ENCODE measurements around the gene RASSF1. TPM values are rescaled to one million over a fixed set of nuclear protein-coding genes. Genes with fewer than 3 reads are reported as not detected.

The RASSF1 gene
- total and polyA plus RNA-seq, 10 of the 15 experiments (the other 5 are each of a cell fraction or from before 2014, with no cell fraction given) = 4.4 to 59.6 (median 37.2) TPM

DNA sequence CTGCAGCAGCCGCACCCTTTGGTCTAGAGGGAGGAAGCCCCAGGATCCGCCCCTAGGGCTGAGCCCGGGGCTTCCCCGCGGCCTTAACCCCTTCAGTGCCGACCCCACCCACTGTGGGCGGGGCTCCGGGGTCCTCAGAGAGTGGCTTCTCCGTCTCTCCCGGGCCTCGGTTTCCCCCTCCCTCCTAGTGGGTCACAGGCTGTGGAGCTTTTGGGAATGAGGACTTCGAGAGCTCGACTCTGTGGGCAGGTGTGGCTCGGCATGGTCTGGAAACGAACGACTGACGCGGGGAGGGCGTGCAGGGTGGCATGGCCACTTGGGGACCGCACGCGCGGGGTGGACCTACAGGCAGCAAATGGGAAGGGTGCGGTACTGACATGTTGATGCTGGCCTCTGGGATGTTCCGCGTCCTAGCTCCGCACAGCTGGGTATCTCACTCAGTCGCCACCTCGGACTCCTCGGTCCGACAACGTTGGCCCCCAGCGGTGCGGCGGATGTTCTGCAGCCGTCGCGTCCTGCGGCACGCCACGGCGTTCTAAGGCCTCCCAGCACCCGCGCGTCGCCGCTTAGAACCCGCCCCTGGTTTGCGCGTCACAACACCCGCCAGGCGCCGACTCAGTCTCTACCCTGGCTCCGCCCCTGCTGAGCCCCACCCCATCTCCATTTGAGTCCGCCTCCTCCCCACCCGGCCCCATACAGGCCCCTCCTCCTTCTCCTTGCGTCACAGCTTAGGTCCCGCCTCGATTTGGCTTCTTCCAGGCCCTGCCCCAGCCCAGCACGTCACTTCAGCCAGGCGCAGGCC, 41.6 kb downstream of the RASSF1 start, which contains the start of the genes HYAL3 and NAA80 (continued):
- TF ChIP-seq SUPT20H (IDR thresholded peaks at IDR 0.05; ENCODE audit: borderline replicate concordance, control insufficient read depth, low read depth, low read length) (no peak), SIN3A (IDR thresholded peaks at IDR 0.05; ENCODE audit: low read depth, low read length) (no peak; the same call in 1 of the 2 replicates), FOXM1 (IDR thresholded peaks at IDR 0.05; ENCODE audit: low read depth, low read length) (no peak), FOXK2 (IDR thresholded peaks at IDR 0.05) (no peak; the same call in 1 of the 2 replicates), BACH1 (IDR thresholded peaks at IDR 0.05; ENCODE audit: borderline replicate concordance) (peak; percentile 83), HDAC2 (IDR thresholded peaks at IDR 0.05) (no peak), SMAD1 (IDR thresholded peaks at IDR 0.05; ENCODE audit: low read depth, partially characterized antibody) (no peak), ZNF217 (IDR thresholded peaks at IDR 0.05) (0 out of 2 replicates have a peak, but pooled peaks have one; percentile 43), NKRF (conservative IDR thresholded peaks at IDR 0.05) (peak; percentile 93), PAX5 (IDR thresholded peaks at IDR 0.05; ENCODE audit: borderline replicate concordance, low read depth, low read length) (no peak), SPI1 (IDR thresholded peaks at IDR 0.05; ENCODE audit: borderline replicate concordance, insufficient read depth, low read depth, low read length) (peak; percentile 43; the same call in 1 of the 2 replicates), E2F8 (IDR thresholded peaks at IDR 0.05; ENCODE audit: low read depth, partially characterized antibody) (no peak), ZNF384 (IDR thresholded peaks at IDR 0.05; ENCODE audit: borderline replicate concordance, low read depth, low read length) (no peak), EGR1 (IDR thresholded peaks at IDR 0.05; ENCODE audit: borderline replicate concordance in 1 of 2, low read depth in 2 of 2, low read length in 2 of 2) (no peak)
- TF ChIP-seq, protein P1, sequence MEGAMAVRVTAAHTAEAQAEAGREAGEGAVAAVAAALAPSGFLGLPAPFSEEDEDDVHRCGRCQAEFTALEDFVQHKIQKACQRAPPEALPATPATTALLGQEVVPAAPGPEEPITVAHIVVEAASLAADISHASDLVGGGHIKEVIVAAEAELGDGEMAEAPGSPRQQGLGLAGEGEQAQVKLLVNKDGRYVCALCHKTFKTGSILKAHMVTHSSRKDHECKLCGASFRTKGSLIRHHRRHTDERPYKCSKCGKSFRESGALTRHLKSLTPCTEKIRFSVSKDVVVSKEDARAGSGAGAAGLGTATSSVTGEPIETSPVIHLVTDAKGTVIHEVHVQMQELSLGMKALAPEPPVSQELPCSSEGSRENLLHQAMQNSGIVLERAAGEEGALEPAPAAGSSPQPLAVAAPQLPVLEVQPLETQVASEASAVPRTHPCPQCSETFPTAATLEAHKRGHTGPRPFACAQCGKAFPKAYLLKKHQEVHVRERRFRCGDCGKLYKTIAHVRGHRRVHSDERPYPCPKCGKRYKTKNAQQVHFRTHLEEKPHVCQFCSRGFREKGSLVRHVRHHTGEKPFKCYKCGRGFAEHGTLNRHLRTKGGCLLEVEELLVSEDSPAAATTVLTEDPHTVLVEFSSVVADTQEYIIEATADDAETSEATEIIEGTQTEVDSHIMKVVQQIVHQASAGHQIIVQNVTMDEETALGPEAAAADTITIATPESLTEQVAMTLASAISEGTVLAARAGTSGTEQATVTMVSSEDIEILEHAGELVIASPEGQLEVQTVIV (IDR thresholded peaks at IDR 0.05; ENCODE audit: borderline replicate concordance, partially characterized antibody) = no peak
- TF ChIP-seq, protein P2, sequence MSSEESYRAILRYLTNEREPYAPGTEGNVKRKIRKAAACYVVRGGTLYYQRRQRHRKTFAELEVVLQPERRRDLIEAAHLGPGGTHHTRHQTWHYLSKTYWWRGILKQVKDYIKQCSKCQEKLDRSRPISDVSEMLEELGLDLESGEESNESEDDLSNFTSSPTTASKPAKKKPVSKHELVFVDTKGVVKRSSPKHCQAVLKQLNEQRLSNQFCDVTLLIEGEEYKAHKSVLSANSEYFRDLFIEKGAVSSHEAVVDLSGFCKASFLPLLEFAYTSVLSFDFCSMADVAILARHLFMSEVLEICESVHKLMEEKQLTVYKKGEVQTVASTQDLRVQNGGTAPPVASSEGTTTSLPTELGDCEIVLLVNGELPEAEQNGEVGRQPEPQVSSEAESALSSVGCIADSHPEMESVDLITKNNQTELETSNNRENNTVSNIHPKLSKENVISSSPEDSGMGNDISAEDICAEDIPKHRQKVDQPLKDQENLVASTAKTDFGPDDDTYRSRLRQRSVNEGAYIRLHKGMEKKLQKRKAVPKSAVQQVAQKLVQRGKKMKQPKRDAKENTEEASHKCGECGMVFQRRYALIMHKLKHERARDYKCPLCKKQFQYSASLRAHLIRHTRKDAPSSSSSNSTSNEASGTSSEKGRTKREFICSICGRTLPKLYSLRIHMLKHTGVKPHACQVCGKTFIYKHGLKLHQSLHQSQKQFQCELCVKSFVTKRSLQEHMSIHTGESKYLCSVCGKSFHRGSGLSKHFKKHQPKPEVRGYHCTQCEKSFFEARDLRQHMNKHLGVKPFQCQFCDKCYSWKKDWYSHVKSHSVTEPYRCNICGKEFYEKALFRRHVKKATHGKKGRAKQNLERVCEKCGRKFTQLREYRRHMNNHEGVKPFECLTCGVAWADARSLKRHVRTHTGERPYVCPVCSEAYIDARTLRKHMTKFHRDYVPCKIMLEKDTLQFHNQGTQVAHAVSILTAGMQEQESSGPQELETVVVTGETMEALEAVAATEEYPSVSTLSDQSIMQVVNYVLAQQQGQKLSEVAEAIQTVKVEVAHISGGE (CRISPR knock-in tag; IDR thresholded peaks at IDR 0.05) = no peak
- TF ChIP-seq, protein P3, sequence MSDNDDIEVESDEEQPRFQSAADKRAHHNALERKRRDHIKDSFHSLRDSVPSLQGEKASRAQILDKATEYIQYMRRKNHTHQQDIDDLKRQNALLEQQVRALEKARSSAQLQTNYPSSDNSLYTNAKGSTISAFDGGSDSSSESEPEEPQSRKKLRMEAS (IDR thresholded peaks at IDR 0.05; ENCODE audit: low read depth, low read length) = peak; percentile 82

Data from GM12878 (cell line).